Neural cell (in vitro differentiated cells): Measurements from ENCODE around the gene CDYL.

ENCODE experiments used
- EP300 ChIP-seq: fragments of 450-650 bp; conservative IDR thresholded peaks from 2 replicates; pipeline ENCODE4 v1.6.1; 2014; ENCODE audit warnings: antibody characterized with exemption, mild to moderate bottlenecking, moderate library complexity; ENCODE audit not compliant: poor library complexity, severe bottlenecking
- EZH2 ChIP-seq: fragments of 200-600, 300-800 bp; shearing (Covaris generic), sonication (generic); IDR thresholded peaks from 2 replicates; pipeline ENCODE4 v1.6.1; 2014; ENCODE audit warnings: antibody characterized with exemption, low read length, borderline replicate concordance, mild to moderate bottlenecking; ENCODE audit not compliant: insufficient read depth, poor library complexity, severe bottlenecking
- POLR2AphosphoS5 ChIP-seq: IDR thresholded peaks from 2 replicates; pipeline ENCODE4 v1.6.1; 2012
- RAD21 ChIP-seq: fragments of 450-650 bp; conservative IDR thresholded peaks from 2 replicates; pipeline ENCODE4 v1.6.1; 2014; ENCODE audit warnings: antibody characterized with exemption, mild to moderate bottlenecking, moderate library complexity
- TF ChIP-seq, protein P1 (sequence below): fragments of 450-650 bp; IDR thresholded peaks from 2 replicates; pipeline ENCODE4 v1.5.1; 2014; ENCODE audit warnings: antibody characterized with exemption, mild to moderate bottlenecking, moderate library complexity; ENCODE audit not compliant: poor library complexity, severe bottlenecking

DNA sequence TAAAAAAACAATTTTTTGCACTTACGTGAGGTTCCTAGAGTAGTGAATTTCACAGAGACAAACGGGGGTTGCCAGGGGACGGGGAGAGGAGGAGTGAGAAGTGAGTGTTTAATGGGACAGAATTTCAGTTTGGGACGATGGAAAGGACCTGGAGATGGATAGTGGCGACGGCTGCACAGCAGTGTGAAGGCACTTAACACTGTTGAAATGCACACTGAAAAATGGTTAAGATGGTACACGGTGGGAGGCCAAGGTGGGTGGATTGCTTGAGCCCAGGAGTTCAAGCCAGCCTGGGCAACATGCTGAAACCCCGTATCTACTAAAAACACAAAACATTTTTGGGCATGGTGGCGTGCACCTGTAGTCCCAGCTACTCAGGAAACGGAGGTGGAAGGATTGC, 196.2 kb downstream of the CDYL start:
- TF ChIP-seq POLR2AphosphoS5 (no peak), RAD21 (no peak), EZH2 (no peak), EP300 (no peak)
- TF ChIP-seq, protein P1, sequence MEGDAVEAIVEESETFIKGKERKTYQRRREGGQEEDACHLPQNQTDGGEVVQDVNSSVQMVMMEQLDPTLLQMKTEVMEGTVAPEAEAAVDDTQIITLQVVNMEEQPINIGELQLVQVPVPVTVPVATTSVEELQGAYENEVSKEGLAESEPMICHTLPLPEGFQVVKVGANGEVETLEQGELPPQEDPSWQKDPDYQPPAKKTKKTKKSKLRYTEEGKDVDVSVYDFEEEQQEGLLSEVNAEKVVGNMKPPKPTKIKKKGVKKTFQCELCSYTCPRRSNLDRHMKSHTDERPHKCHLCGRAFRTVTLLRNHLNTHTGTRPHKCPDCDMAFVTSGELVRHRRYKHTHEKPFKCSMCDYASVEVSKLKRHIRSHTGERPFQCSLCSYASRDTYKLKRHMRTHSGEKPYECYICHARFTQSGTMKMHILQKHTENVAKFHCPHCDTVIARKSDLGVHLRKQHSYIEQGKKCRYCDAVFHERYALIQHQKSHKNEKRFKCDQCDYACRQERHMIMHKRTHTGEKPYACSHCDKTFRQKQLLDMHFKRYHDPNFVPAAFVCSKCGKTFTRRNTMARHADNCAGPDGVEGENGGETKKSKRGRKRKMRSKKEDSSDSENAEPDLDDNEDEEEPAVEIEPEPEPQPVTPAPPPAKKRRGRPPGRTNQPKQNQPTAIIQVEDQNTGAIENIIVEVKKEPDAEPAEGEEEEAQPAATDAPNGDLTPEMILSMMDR = no peak
